Panc1 (cell line): ENCODE measurements around the gene USP14. TPM values are rescaled to one million over a fixed set of nuclear protein-coding genes. Genes with fewer than 3 reads are reported as not detected.

ENCODE experiments used
- ATAC-seq: fragments of 200-7000 bp; cut with Tn5 transposase; 2 replicates; pipeline ENCODE4 v1.9.1; 2020; ENCODE audit warnings: mild to moderate bottlenecking, moderate library complexity
- BruUV-seq: library from RNA; stranded (reverse); fragments of 400-500 nt; replicated peaks from 2 replicates; lab custom pipeline; 2021; lab: Mats Ljungman, UMichigan
- CTCF ChIA-PET: fragments of 300-600 bp; sonication (Branson Sonifier 250); formaldehyde crosslinking; loops from one replicate; lab custom pipeline; 2022; ENCODE audit warnings: antibody characterized with exemption; lab: Charles Lee
- POLR2A ChIA-PET: fragments of 300-600 bp; sonication (Branson Sonifier 250); formaldehyde crosslinking; loops from one replicate; lab custom pipeline; 2022; ENCODE audit warnings: antibody characterized with exemption; lab: Charles Lee
- DNase-seq: peaks from one replicate; pipeline ENCODE4 v3.0.0-alpha.2; 2010; ENCODE audit warnings: low read depth, low spot score
- H3K27ac ChIP-seq: 2 replicates; pipeline ENCODE4 v1.5.1; 2011; ENCODE audit warnings: mild to moderate bottlenecking, low read length, inconsistent platforms
- H3K27me3 ChIP-seq: fragments of 200-500 bp; sonication (Bioruptor generic); 2 replicates; pipeline ENCODE4 v1.6.0; 2014; ENCODE audit warnings: low read length, inconsistent platforms; ENCODE audit not compliant: control insufficient read depth, insufficient read depth
- H3K36me3 ChIP-seq: fragments of 200-500 bp; sonication (Bioruptor generic); 2 replicates; pipeline ENCODE4 v1.5.1; 2014; ENCODE audit warnings: inconsistent platforms, mild to moderate bottlenecking, low read length, moderate library complexity; ENCODE audit not compliant: control insufficient read depth, insufficient read depth
- H3K4me1 ChIP-seq: 2 replicates; pipeline ENCODE4 v1.5.1; 2011; ENCODE audit warnings: inconsistent platforms, mild to moderate bottlenecking, low read length, moderate library complexity; ENCODE audit not compliant: control insufficient read depth, insufficient read depth
- H3K4me3 ChIP-seq, 2 experiments: 2 replicates each; pipeline ENCODE4 v1.5.1; 2011 to 2012; ENCODE audit warnings: low read depth in 2 of 2, low read length in 2 of 2, mild to moderate bottlenecking in 2 of 2, inconsistent platforms in 1 of 2, moderate library complexity in 1 of 2
- H3K9me3 ChIP-seq: fragments of 200-500 bp; sonication (Bioruptor generic); 2 replicates; pipeline ENCODE4 v1.5.1; 2014; ENCODE audit warnings: low read depth, mild to moderate bottlenecking, inconsistent platforms, low read length, moderate library complexity; ENCODE audit not compliant: control insufficient read depth, insufficient read depth
- CTCF ChIP-seq: fragments of 450-650 bp; IDR thresholded peaks from 2 replicates; pipeline ENCODE4 v1.5.1; 2017; ENCODE audit warnings: mild to moderate bottlenecking
- POLR2AphosphoS5 ChIP-seq: IDR thresholded peaks from 2 replicates; pipeline ENCODE4 v1.6.1; 2012; ENCODE audit warnings: mild to moderate bottlenecking, low read depth, low read length, moderate library complexity
- REST ChIP-seq, 2 experiments: IDR thresholded peaks; 2 replicates each; pipeline ENCODE4 v1.6.1; 2011 to 2012; ENCODE audit warnings: low read depth in 2 of 2, control low read depth in 1 of 2, low read length in 1 of 2, mild to moderate bottlenecking in 1 of 2, moderate library complexity in 1 of 2; ENCODE audit not compliant: insufficient read depth in 1 of 2
- SIN3A ChIP-seq: IDR thresholded peaks from 2 replicates; pipeline ENCODE4 v1.6.1; 2012; ENCODE audit warnings: low read depth, mild to moderate bottlenecking, low read length, moderate library complexity, borderline replicate concordance; ENCODE audit not compliant: insufficient read depth
- TCF7L2 ChIP-seq: IDR thresholded peaks from 2 replicates; pipeline ENCODE4 v1.6.1; 2011; ENCODE audit warnings: mild to moderate bottlenecking, low read depth, low read length, inconsistent platforms
- in situ Hi-C: cut with HindIII; loops from 2 replicates; pipeline ENCODE4 v1.10.0; 2016; ENCODE audit warnings: low sequenced_read_pairs, low pct_unique_long_range_greater_than_20kb
- intact Hi-C: fragments of 100-400 bp; cut with micrococcal nuclease; formaldehyde crosslinking; loops from one replicate; pipeline ENCODE4 v1.10.0; 2022; ENCODE audit not compliant: unreplicated experiment
- total RNA-seq: library from RNA; stranded (reverse); gene quantifications from one replicate; pipeline ENCODE4 v1.2.1, GENCODE V29; 2021; ENCODE audit not compliant: unreplicated experiment

USP14 gene
- total RNA-seq, 1 experiment from 2014 or later = 75.0 TPM

- Histone ChIP-seq H3K4me3 (no peak overlapping the region), H3K9me3 (no peaks in the 10 kb centered on the region), H3K27me3 (no peaks in the 10 kb centered on the region), H3K4me1 (no peaks in the 10 kb centered on the region), H3K27ac (no peak overlapping the region), H3K36me3 (peaks cover 25% of the 10 kb centered on the region)
- POLR2A ChIA-PET = no interaction called here
- no peak for TF ChIP-seq REST (IDR thresholded peaks at IDR 0.05; ENCODE audit: insufficient read depth in 1 of 2, low read depth in 2 of 2, low read length in 1 of 2)
- no peak for TF ChIP-seq SIN3A
- TF ChIP-seq TCF7L2 = no peak
- no peak for TF ChIP-seq POLR2AphosphoS5
- no peak for TF ChIP-seq CTCF
- CTCF ChIA-PET = no interaction called here
- ATAC-seq (no peak), DNase-seq (no peak)
- BruUV-seq = no TSS peak
- intact Hi-C loops (no loop called here), in situ Hi-C loops (no loop called here)
These were observed 62.4 kb downstream of the USP14 start for GRCh38 chr18:220708-221107.

- H3K36me3 ChIP-seq = peaks cover 18% of the 10 kb centered on the region
- DNase-seq (no peak), ATAC-seq (no peak)
- H3K27ac ChIP-seq = no peak overlapping the region
- intact Hi-C loops = no loop called here
- CTCF ChIA-PET = no interaction called here
- no peaks in the 10 kb centered on the region for H3K4me1 ChIP-seq
- TF ChIP-seq POLR2AphosphoS5 (no peak), CTCF (no peak), SIN3A (no peak), TCF7L2 (no peak), REST (IDR thresholded peaks at IDR 0.05; ENCODE audit: insufficient read depth in 1 of 2, low read depth in 2 of 2, low read length in 1 of 2) (no peak)
- BruUV-seq = no TSS peak
- no peak overlapping the region for H3K4me3 ChIP-seq
- in situ Hi-C loops = no loop called here
- no peaks in the 10 kb centered on the region for H3K9me3 ChIP-seq
- POLR2A ChIA-PET = interaction anchor here (0.6 kb wide), 1 partner anchor 11 kb away, joined by 4 read pairs; no protein-coding TSS in a partner anchor
- no peaks in the 10 kb centered on the region for H3K27me3 ChIP-seq
These were observed 67.4 kb downstream of the USP14 start for GRCh38 chr18:225745-226144.
